ENCODE results near the gene CEP41. TPM values are rescaled to one million over a fixed set of nuclear protein-coding genes. Genes with fewer than 3 reads are reported as not detected.

The CEP41 gene
- total and polyA plus RNA-seq, 2 donors: 7.6 to 12.3 TPM

DNA sequence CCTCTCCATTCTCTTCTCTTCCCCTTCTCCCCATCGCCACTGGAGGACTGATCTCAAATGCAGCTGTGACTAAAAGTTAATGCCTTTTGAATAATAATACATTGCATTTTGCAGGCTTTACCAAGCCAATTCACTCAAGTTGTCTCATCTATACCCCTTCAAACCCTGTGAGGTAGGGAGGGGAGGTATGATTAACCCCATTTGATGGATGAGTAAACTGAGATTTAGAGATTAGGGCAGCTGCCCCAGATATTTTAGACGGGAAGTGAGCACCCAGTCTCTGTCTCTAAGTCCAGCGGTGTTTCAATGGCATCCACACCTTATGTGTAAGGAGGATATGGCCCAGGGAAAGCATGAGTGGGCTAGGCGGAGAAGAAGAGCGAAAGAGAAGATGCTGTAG, 95.1 kb downstream of the CEP41 start:
- Histone ChIP-seq H3K27ac (ENCODE audit: low read depth) (no peak overlapping the region), H3K4me3 (ENCODE audit: low read depth, low read length) (no peak overlapping the region), H3K4me1 (ENCODE audit: insufficient read depth) (no peaks in the 10 kb centered on the region), H3K36me3 (ENCODE audit: insufficient read depth) (no peaks in the 10 kb centered on the region)
- 93% methylated on average over 5 of the region's 5 CpGs for WGBS
- no peak for DNase-seq (ENCODE audit: extremely low spot score)

GRCh38 chr7:130345136-130345535, 95.7 kb downstream of the CEP41 start:
- 61% methylated on average over 8 of the region's 8 CpGs for WGBS
- Histone ChIP-seq H3K36me3 (ENCODE audit: insufficient read depth) (no peaks in the 10 kb centered on the region), H3K4me1 (ENCODE audit: insufficient read depth) (no peaks in the 10 kb centered on the region), H3K4me3 (ENCODE audit: low read depth, low read length) (no peak overlapping the region), H3K27ac (ENCODE audit: low read depth) (no peak overlapping the region)
- no peak for DNase-seq (ENCODE audit: extremely low spot score)

DNA sequence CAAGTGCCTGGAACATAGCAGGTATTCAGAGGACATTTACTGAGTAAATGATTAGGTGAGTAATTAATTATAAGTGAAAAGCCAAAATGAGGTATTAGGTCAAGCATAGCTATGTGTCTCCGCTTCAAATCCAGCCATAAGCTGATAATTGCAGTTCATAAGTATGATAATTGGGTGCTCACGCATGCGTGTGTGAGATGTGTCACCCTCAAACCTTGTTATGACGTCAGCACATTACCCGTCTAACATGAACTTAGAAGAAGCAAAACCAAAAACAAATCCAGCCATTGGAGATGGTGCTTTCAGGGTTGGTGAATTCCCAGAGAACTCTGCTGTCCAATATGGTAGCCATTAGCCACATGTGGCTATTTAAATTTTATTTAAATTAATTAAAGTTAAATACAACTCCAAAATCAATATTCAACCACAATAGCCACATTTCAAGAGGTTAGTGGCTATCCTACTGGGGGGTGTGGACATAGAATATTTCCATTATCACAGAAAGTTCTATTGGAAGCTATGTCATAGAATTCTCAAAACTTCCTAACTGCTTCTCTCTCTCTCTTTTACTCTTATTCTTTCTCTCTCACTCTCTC, 96.4 kb downstream of the CEP41 start, which contains the start of gene CPA5:
Gene CPA5, plus strand, starts transcription at position 546 of the 596 bp plus-strand sequence. CDS start 1,670 bp downstream, outside the sequence.
- no peak within 1 kb of the TSS for H3K27ac ChIP-seq (ENCODE audit: low read depth)
- H3K4me1 ChIP-seq (ENCODE audit: insufficient read depth): no peaks in the 10 kb centered on the region
- H3K4me3 ChIP-seq (ENCODE audit: low read depth, low read length): no peak within 1 kb of the TSS
- no peak for DNase-seq (ENCODE audit: extremely low spot score)
- WGBS: 97% methylated on average over 5 of the region's 5 CpGs
- no peaks in the 10 kb centered on the region for H3K36me3 ChIP-seq (ENCODE audit: insufficient read depth)

Small RNAs within 50 kb of the gene (small RNA-seq; reads per million reads assigned to genes)
- gene RF02148 (not detected), gene RF02149 (not detected), gene RF02150 (not detected)

Other genes starting within 250 kb of the CEP41 start
- 18.6 TPM for gene TMEM209, start 235.6 kb downstream of the CEP41 start, total RNA-seq
- gene TMEM209, start 235.6 kb downstream of the CEP41 start, polyA plus RNA-seq: 9.6 TPM
- gene SSMEM1, start 233.2 kb downstream of the CEP41 start, total RNA-seq: not detected
- not detected for gene SSMEM1, start 233.2 kb downstream of the CEP41 start, polyA plus RNA-seq
- not detected for gene CPA2, start 174.2 kb downstream of the CEP41 start, total RNA-seq
- gene CPA2, start 174.2 kb downstream of the CEP41 start, polyA plus RNA-seq: 0.09 TPM
- 3.8 TPM for gene CPA4, start 147.9 kb downstream of the CEP41 start, total RNA-seq
- not detected for gene CPA4, start 147.9 kb downstream of the CEP41 start, polyA plus RNA-seq
- gene CPA5, start 96.2 kb downstream of the CEP41 start, total RNA-seq: not detected
- gene CPA5, start 96.2 kb downstream of the CEP41 start, polyA plus RNA-seq: 0.16 TPM
- 0.63 TPM for gene CPA1, start 60.5 kb downstream of the CEP41 start, total RNA-seq
- gene CPA1, start 60.5 kb downstream of the CEP41 start, polyA plus RNA-seq: 0.71 TPM
- 259 TPM for gene MEST, start 51.1 kb upstream of the CEP41 start, total RNA-seq
- 6.7 TPM for gene MEST, start 51.1 kb upstream of the CEP41 start, polyA plus RNA-seq
- 29.4 TPM for gene COPG2, start 227.7 kb upstream of the CEP41 start, total RNA-seq
- gene COPG2, start 227.7 kb upstream of the CEP41 start, polyA plus RNA-seq: 17.2 TPM
- gene TSGA13, start 245.5 kb upstream of the CEP41 start, total RNA-seq: not detected
- gene TSGA13, start 245.5 kb upstream of the CEP41 start, polyA plus RNA-seq: not detected